ENCODE data around the gene GAL. TPM values are rescaled to one million over a fixed set of nuclear protein-coding genes. Genes with fewer than 3 reads are reported as not detected.

The GAL gene
- total RNA-seq, 1 donor from 2014 or later: 1.5 TPM

GRCh38 chr11:68665436-68665835 is 18.9 kb upstream of the GAL start:
- no peak for DNase-seq (ENCODE audit: low spot score, unreplicated experiment)
- no peaks in the 10 kb centered on the region for H3K36me3 Mint-ChIP-seq (ENCODE audit: insufficient read depth)
- no peak for TF ChIP-seq CTCF (IDR thresholded peaks at IDR 0.05; ENCODE audit: unreplicated experiment)
- H3K4me3 Mint-ChIP-seq (ENCODE audit: low read depth): no peak overlapping the region
- no peaks in the 10 kb centered on the region for H3K9me3 Mint-ChIP-seq (ENCODE audit: low read depth)
- no peaks in the 10 kb centered on the region for H3K4me1 Mint-ChIP-seq (ENCODE audit: low read depth)
- H3K27me3 Mint-ChIP-seq: peaks cover 17% of the 10 kb centered on the region
- no peak overlapping the region for H3K27ac Mint-ChIP-seq

GRCh38 chr11:68666849-68667248 is 17.5 kb upstream of the GAL start:
- peaks cover 24% of the 10 kb centered on the region for H3K27me3 Mint-ChIP-seq
- no peaks in the 10 kb centered on the region for H3K36me3 Mint-ChIP-seq (ENCODE audit: insufficient read depth)
- no peak overlapping the region for H3K4me3 Mint-ChIP-seq (ENCODE audit: low read depth)
- TF ChIP-seq CTCF (IDR thresholded peaks at IDR 0.05; ENCODE audit: unreplicated experiment): no peak
- no peaks in the 10 kb centered on the region for H3K4me1 Mint-ChIP-seq (ENCODE audit: low read depth)
- DNase-seq (ENCODE audit: low spot score, unreplicated experiment): no peak
- no peak overlapping the region for H3K27ac Mint-ChIP-seq
- H3K9me3 Mint-ChIP-seq (ENCODE audit: low read depth): no peaks in the 10 kb centered on the region

GRCh38 chr11:68667511-68668500 is 16.5 kb upstream of the GAL start:
- Mint-ChIP-seq H3K36me3 (ENCODE audit: insufficient read depth) (no peaks in the 10 kb centered on the region), H3K27me3 (peaks cover 27% of the 10 kb centered on the region), H3K9me3 (ENCODE audit: low read depth) (no peaks in the 10 kb centered on the region), H3K27ac (no peak overlapping the region), H3K4me3 (ENCODE audit: low read depth) (no peak overlapping the region), H3K4me1 (ENCODE audit: low read depth) (no peaks in the 10 kb centered on the region)
- DNase-seq (ENCODE audit: low spot score, unreplicated experiment): no peak
- TF ChIP-seq CTCF (IDR thresholded peaks at IDR 0.05; ENCODE audit: unreplicated experiment): no peak

- Mint-ChIP-seq H3K27me3 (peaks cover 31% of the 10 kb centered on the region), H3K9me3 (ENCODE audit: low read depth) (no peaks in the 10 kb centered on the region), H3K36me3 (ENCODE audit: insufficient read depth) (no peaks in the 10 kb centered on the region), H3K4me3 (ENCODE audit: low read depth) (no peak overlapping the region), H3K27ac (no peak overlapping the region), H3K4me1 (ENCODE audit: low read depth) (no peaks in the 10 kb centered on the region)
- no peak for TF ChIP-seq CTCF (IDR thresholded peaks at IDR 0.05; ENCODE audit: unreplicated experiment)
- DNase-seq (ENCODE audit: low spot score, unreplicated experiment): no peak
Measured at GRCh38 chr11:68669301-68670090, 14.8 kb upstream of the GAL start.

Measured in progenitor cell of endocrine pancreas (in vitro differentiated cells).